ENCODE measurements around the gene MACROD2. TPM values are rescaled to one million over a fixed set of nuclear protein-coding genes. Genes with fewer than 3 reads are reported as not detected.

Gene MACROD2
- total RNA-seq, 1 experiment from 2014 or later: 1.6 TPM

GRCh38 chr20:15726416-15726815, 1731.1 kb downstream of the MACROD2 start:
- Histone ChIP-seq H3K4me1 (ENCODE audit: insufficient read depth, low read length) (no peaks in the 10 kb centered on the region), H2BK120ac (ENCODE audit: low read depth, low read length, poor library complexity, severe bottlenecking) (no peak overlapping the region), H3K56ac (ENCODE audit: insufficient read length, low read depth, low read length) (no peak overlapping the region), H3K27me3 (ENCODE audit: insufficient read depth, low read length) (no peaks in the 10 kb centered on the region), H3K14ac (ENCODE audit: insufficient read depth, low read length) (no peak overlapping the region), H4K8ac (replicated peaks; ENCODE audit: insufficient read length, low read depth, low read length) (no peak overlapping the region), H4K5ac (ENCODE audit: insufficient read length, low read depth, low read length) (no peak overlapping the region), H2BK5ac (ENCODE audit: insufficient read length, low read length) (no peak overlapping the region), H2BK20ac (ENCODE audit: low read depth, low read length, poor library complexity, severe bottlenecking) (no peak overlapping the region), H3K23ac (ENCODE audit: insufficient read length, low read depth, low read length) (no peak overlapping the region), H3K4me2 (ENCODE audit: insufficient read depth, insufficient read length, low read length) (no peak overlapping the region), H4K20me1 (ENCODE audit: control insufficient read depth, insufficient read depth, insufficient read length) (no peaks in the 10 kb centered on the region), H3T11ph (ENCODE audit: low read length) (no peak overlapping the region), H3K79me1 (ENCODE audit: insufficient read depth, low read depth, low read length, poor library complexity, severe bottlenecking) (no peaks in the 10 kb centered on the region), H3K27ac (ENCODE audit: insufficient read length, low read depth, low read length) (no peak overlapping the region), H3K9me3 (ENCODE audit: control insufficient read depth, low read depth, low read length) (no peaks in the 10 kb centered on the region), H2AK5ac (ENCODE audit: insufficient read length, low read length) (no peak overlapping the region), H2BK12ac (ENCODE audit: insufficient read length, low read depth, low read length) (no peak overlapping the region), H3K4ac (ENCODE audit: low read depth, low read length) (no peak overlapping the region), H2BK15ac (ENCODE audit: low read depth, low read length) (no peak overlapping the region), H3K23me2 (ENCODE audit: insufficient read length, low read depth, low read length, poor library complexity, severe bottlenecking) (no peaks in the 10 kb centered on the region), H2AFZ (ENCODE audit: low read length) (no peak overlapping the region), H4K91ac (ENCODE audit: insufficient read length, low read depth, low read length) (no peak overlapping the region), H3K18ac (ENCODE audit: insufficient read length, low read depth, low read length) (no peak overlapping the region), H3K79me2 (ENCODE audit: insufficient read depth, low read length) (no peaks in the 10 kb centered on the region), H3K9ac (ENCODE audit: extremely low read depth, insufficient read length, low read length) (no peak overlapping the region)
- no peaks in the 10 kb centered on the region for H3K4me1 Mint-ChIP-seq
- no peak for TF ChIP-seq CTCF (conservative IDR thresholded peaks at IDR 0.05)
- peaks cover 0 to 3% (median 3%) of the 10 kb centered on the region in 3 experiments; a peak in 4 of 7 replicates for H3K36me3 Mint-ChIP-seq (ENCODE audit: insufficient read depth in 1 of 3, low read depth in 3 of 3)
- H3K27ac Mint-ChIP-seq: no peak overlapping the region
- H3K9me3 Mint-ChIP-seq: peaks cover 8 to 17% of the 10 kb centered on the region in 2 experiments
- H3K4me3 Mint-ChIP-seq: no peak overlapping the region
- H3K27me3 Mint-ChIP-seq (ENCODE audit: low read depth): no peaks in the 10 kb centered on the region
- no CpG with 5 or more reads among the region's 1 CpG for WGBS (ENCODE audit: extremely low coverage, insufficient read length, low lambda C conversion rate)
- no peak for DNase-seq

Data from H9 (cell line).